Measurements from ENCODE around the gene C1QTNF4.
A peak's percentile ranks its signal among the peaks of the same experiment; 100 is the strongest.
"Not testable (repeated sequence)": the region's sequence is repeated elsewhere in the genome, so short reads cannot be mapped to it uniquely, and the experiment has no call there.

The C1QTNF4 gene

DNA sequence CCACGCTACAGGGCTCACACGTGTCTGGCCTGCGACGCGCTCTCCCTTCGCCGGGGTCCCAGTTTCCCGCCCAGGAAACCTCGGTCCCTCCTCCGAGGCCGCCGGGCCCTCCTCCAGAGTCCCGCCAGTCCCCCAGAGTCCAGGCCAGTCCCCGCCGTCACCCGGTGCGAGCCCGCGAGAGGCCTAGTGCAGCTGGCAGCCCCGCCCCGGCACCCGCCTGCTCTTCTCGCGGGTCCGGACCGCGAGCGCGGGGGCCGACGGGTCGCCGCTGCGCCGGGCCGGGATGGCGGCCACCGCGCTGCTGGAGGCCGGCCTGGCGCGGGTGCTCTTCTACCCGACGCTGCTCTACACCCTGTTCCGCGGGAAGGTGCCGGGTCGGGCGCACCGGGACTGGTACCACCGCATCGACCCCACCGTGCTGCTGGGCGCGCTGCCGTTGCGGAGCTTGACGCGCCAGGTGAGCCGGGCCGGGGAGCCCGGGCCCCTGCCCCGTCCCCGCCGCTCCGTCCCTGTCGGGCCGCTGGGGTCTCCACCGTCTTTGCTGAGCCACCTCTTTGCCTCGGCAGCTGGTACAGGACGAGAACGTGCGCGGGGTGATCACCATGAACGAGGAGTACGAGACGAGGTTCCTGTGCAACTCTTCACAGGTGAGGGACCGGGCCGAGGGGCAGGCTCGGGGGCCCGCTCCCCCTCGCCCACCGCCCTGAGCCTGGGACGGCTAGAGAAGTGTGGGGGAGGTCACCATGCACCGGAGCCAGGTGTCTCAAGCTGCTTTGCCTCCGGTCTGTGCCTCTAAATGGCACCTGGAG, 28.7 kb downstream of the C1QTNF4 start, which contains the start of gene PTPMT1:
PTPMT1 (plus strand) TSS at position 260 of the 809 bp plus-strand sequence; CDS start at position 284, 24 bp downstream.
- DNase-seq (ENCODE audit: low spot score) = no peak

DNA sequence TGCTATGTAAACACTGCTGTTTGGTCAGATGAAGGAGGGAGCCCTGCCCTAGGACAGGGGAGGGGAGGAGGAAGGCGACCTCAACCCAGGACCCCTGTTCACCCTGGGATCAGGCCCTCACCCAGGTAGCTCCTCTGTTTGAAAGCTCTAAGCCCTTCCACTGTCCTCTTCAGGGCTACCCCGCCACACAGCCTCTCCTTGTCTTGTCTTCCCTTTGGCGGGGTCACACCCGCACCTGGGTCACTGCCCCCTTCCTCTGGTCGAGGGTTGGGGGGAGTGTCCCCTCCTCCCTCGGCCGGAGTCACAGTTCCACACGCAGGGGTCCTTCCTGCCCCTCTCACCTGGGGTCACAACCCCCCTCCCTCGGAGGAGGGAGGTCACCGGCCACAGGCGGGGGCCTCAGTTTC, 29.3 kb downstream of the C1QTNF4 start:
- no peak for DNase-seq (ENCODE audit: low spot score)

DNA sequence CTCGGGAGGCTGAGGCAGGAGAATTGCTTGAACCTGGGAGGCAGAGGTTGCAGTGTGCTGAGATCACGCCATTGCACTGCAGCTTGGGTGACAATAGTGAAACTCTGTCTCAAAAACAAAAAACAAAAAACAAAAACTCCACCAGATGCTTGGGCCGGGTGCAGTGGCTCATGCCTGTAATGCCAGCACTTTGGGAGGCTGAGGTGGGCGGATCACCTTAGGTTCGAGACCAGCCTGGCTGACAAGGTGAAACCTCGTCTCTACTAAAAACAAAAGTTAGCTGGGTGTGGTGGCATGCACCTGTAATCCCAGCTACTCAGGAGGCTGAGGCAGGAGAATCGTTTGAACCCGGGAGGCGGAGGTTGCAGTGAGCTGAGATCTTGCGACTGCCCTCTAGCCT, 29.8 kb downstream of the C1QTNF4 start:
- DNase-seq (ENCODE audit: low spot score) = not testable (repeated sequence)

DNA sequence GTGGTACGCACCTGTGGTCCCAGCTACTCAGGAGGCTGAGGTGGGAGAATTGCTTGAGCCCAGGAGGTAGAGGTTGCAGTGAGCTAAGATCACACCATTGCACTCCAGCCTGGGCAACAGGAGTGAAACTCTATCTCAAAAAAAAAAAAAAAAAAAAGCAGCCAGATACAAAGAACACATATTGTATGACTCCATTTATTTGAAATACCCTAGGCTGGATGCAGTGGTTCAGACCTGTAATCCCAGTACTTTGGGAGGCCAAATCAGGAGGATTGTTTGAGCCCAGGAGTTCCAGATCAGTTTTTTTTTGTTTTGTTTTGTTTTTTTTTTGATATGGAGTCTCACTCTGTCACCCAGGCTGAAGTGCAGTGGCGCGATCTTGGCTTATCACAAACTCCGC, 31.8 kb downstream of the C1QTNF4 start:
- DNase-seq (ENCODE audit: low spot score) = not testable (repeated sequence)

DNA sequence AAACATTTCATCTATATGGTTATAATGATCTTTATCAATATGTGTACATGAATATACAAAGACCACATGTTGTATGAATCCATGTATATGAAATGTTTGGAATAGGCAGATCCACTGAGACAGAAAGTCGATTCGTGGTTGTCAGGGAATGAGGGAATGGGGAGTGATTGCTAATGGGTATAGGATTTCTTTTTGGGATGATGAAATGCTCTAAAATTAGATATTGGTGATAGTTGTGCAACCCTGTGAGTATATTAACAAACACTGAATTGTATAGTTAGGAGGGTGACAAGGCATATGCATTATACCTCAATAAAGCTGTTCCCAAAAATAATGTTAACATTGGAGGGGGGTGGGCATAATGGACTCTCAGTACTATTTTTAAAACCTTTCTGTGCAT, 33.8 kb downstream of the C1QTNF4 start:
- no peak for DNase-seq (ENCODE audit: low spot score)

DNA sequence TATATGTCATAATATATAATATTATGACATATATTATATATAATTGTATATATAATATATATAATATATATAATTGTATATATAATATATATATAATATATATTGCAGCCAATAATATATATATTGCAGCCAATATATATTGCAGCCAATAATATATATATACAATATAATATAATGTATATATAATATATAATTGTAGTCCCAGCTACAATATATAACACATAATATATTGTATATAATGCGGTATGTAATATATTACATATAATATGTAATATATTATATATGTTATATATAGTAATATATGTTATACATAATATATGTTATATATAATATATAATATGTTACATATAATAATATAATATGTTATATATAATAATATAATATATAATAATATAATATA, 35.5 kb downstream of the C1QTNF4 start:
- DNase-seq (ENCODE audit: low spot score) = no peak

DNA sequence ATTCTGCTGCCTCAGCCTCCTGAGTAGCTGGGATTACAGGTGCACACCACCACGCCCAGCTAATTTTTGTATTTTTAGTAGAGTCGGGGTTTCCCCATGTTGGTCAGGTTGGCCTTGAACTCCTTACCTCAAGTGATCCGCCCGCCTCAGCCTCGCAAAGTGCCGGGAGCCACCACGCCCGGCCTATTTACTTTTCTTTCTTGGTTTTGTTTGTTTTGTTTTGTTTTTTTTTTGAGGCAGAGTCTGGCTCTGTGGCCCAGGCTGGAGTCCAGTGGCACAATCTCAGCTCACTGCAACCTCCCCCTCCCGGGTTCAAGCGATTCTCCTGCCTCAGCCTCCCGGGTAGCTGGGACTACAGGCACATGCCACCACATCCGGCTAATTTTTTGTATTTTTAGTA, 37.2 kb downstream of the C1QTNF4 start:
- DNase-seq (ENCODE audit: low spot score) = not testable (repeated sequence)

DNA sequence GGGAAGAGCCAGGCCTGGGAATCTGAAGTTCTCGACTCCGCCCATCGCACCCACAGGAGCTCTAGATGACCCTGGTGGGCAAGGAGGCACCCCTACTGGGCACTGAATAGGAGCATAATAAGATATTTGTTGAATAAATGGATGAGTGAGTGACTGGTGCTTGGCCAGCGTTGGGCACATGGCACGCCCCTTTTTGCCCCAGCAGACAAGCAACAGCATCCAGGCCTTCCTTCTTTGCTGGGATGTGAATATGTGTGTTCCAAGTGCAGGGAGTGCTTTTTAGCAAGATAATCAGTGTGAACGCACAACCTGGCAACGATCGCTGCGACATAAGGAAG, 40.8 kb downstream of the C1QTNF4 start:
- DNase-seq (ENCODE audit: low spot score) = no peak

DNA sequence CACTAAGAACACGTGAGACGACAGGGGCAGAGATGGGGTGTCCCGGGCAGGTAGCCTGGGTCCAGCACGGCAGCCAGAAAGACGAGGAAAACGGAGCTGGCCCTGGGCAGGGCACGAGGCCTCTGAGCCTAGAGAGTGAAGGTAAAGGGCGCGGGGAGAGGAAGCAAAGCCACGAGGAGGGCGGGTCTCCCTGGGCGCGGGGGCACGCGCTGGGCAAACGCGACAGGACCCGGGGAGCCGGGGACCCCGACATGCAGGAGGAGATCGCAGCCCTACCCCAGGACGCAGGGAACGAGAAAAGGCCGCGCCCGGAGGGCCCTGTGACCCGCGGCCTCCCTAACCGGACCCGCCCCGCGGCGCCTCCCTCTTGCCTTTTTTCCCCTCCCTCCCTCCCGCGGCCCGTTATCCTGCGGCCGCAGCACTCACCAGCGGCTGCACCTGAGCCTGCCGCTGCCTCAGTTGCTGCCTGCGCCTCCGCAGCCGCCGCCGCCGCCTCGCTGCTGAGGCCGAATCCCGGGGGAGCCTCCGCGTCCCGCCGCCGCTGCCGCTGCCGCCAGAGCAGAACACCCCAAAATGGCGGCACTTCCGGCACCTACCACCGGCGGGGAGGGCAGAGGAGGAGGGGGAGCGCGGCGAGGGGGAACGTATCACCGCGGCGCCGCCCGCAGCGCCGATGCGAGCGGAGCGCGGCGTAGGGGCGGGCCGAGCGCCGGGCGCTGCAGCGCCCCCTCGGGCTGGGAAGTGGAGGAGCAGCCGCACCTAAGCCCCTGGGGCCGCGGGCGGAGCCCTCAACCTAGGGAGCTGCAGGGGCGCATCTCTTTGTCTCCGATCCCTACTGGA, 41.4 kb downstream of the C1QTNF4 start, which contains the start of gene CELF1:
CELF1 (minus strand) TSS at position 567 of the 840 bp plus-strand sequence. CDS start 53,609 bp downstream, outside the sequence.
- peak; percentile 93 for DNase-seq (ENCODE audit: low spot score)

DNA sequence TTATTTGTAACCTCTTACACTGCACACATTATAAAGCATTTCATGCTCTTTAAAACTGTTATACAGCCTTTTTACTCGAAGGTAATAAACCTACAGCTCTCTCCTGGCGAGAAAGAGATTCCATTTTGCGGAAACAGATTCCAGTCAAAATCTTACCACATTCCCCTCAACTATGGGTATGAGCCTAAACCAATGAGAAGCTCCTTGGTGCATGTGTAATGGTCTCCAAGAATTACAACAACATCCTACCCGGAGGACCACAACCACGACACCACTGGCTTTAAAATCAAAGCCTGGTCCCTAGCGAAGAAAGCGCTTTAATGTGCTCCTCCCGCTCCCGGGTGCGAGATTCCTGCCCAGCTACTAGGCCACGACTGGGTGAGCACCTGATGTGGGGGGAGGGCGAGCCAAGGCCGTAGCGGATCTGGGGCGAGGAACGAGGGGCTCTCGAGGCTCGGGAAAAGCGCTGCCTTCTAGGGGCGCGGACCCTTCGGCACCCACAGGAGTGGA, 42.1 kb downstream of the C1QTNF4 start:
- peak; percentile 21 for DNase-seq (ENCODE audit: low spot score)

DNA sequence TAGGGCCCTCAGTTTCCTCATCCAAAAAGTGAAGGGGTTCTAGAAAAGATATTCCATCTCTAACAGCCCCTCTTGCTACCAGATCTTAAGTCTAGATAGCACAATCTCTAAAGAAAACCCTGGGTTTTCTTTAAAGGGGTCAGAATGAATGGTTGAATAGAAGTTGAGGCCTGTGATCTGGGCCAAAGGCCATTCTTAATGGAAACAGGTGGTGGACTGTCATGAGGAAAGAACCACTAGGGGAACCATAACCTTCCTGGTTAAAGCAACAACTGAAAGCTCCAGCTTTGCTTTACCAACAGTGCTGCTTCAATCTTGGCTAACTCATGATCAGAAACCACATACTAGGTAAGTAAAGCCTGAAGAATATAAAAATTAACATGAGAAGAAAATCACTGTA, 43.1 kb downstream of the C1QTNF4 start:
- peak; percentile 23 for DNase-seq (ENCODE audit: low spot score)

DNA sequence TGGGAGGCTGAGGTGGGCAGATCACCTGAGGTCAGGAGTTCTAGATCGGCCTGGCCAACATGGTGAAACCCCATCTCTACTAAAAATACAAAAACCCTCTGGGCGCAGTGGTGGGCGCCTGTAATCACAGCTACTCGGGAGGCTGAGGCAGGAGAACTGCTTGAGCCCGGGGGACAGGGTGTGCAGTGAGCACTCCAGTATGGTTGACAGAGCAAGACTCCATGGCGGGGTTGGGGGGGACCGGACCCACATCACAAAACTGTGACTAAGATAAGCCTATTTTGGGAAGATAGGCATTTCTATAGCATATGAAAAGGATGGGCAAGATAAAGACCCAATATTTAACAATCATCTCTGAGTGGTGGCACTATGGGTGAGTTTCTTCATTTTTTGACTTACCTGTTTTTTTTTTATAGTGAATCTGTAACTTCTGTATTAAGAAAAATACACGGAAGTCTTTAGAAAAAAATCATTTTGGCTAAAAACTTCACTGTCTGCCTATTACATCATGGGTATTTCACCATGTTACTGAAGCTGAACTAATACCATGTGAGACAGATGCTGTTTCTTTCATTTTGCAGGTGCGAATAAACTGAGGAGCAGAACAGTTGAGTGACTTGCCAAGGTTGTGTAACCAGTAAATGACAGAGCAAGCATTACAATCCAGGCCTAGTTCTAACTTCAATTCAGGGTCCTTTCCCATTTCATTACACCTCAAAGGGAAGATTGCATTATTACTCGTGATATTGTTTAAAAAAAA, 43.7 kb downstream of the C1QTNF4 start:
- DNase-seq (ENCODE audit: low spot score) = no peak

DNA sequence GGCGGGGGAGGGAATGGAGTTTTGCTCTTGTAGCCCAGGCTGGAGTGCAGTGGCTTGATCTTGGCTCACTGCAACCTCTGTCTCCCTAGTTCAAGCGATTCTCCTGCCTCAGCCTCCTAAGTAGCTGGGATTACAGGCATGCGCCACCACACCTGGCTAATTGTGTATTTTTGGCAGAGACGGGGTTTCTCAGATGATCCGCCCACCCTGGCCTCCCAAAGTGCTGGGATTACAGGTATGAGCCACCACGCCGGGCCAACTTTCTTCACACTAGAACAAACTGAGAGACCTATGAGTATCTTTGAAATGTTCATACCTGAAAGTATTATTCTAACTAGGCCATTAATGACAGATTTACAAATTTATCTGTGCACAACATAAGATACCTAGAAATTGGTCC, 47.9 kb downstream of the C1QTNF4 start:
- DNase-seq (ENCODE audit: low spot score) = not testable (repeated sequence)

DNA sequence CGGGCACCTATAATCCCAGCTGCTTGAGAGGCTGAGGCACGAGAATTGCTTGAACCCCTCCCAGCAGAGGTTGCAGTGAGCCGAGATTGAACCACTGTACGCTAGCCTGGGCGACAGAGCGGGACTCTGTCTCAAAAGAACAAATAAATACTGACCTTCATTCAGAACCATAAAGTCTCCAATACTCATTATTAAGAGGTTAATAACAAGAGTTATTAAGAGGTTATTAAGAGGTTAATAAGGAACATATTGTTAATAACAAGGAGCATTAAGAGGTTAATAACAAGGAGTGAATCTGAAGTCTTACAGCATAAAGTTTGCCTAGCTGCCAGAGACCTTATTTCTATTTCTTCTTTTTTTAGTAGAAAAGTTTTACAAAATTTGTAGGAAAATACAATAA, 48.9 kb downstream of the C1QTNF4 start:
- DNase-seq (ENCODE audit: low spot score) = no peak

DNA sequence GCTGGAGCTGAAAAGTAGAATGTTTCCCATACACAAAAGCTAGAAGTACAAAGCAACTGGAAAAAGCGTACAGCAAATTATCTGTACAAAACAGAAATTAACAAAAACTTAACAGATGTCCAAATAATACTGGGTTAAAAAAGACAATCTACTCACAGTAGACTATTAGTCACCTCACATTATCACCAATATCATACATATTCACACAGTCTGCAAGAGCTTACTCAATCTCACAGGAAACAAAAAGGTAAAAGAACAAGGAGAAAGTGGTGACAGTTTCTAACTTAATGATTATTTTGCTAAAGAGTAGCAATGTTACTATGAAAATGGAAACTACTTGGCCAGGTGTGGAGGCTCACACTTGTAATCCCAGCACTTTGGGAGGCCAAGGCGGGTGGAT, 53.1 kb downstream of the C1QTNF4 start:
- no peak for DNase-seq (ENCODE audit: low spot score)

DNA sequence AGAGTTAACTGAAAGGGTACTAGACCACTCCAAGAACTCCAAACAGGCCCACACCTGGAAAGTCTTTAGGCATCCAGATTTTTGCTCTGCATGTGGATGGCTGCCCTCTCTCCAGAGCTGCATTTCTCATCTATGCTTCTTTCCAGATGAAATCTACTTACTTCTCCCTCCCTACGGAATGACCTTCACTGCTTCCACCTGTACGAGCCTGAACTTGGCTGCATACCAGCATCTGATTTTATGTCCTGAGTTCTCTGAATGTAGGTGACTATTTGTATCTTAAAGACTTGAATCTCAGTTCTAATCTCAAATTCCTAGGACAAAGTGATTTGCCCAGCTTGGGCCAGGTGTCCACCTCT, 54.6 kb downstream of the C1QTNF4 start:
- DNase-seq (ENCODE audit: low spot score) = no peak
